PC-3 (cell line): ENCODE data around the gene FER1L5.

Experiments used
- CTCF ChIP-seq: fragments of 300-600 bp; sonication (generic); conservative IDR thresholded peaks from 2 replicates; pipeline ENCODE4 v1.5.1; 2017; ENCODE audit warnings: antibody characterized with exemption, low read depth, mild to moderate bottlenecking, low read length
- EZH2 ChIP-seq: fragments of 300-600 bp; sonication (generic); IDR thresholded peaks from one replicate; pipeline ENCODE4 v1.6.1; 2017; ENCODE audit warnings: antibody characterized with exemption, mild to moderate bottlenecking, low read length; ENCODE audit not compliant: unreplicated experiment
- EZH2phosphoT487 ChIP-seq: fragments of 300-600 bp; sonication (generic); IDR thresholded peaks from 2 replicates; pipeline ENCODE4 v1.6.1; 2018; ENCODE audit warnings: mild to moderate bottlenecking, antibody characterized with exemption, low read length, borderline replicate concordance

- TF ChIP-seq EZH2phosphoT487, result no peak
- TF ChIP-seq CTCF, result no peak
- TF ChIP-seq EZH2, result no peak
Measured at GRCh38 chr2:96638144-96639121, 4.1 kb upstream of the FER1L5 start, which contains the start of gene KANSL3.
